GM18951 (cell line): ENCODE measurements around the gene FKTN.

Experiments
- POLR2A ChIP-seq: IDR thresholded peaks from 4 replicates; pipeline ENCODE4 v1.6.1; 2011; ENCODE audit warnings: mild to moderate bottlenecking; ENCODE audit not compliant: insufficient read length, insufficient read depth; ENCODE audit errors: extremely low read depth
- in situ Hi-C: fragments of 300-500 bp; cut with MboI; formaldehyde crosslinking; loops from one replicate; pipeline ENCODE4 v1.12.0; 2022; ENCODE audit warnings: low sequenced_read_pairs, mixed read lengths, inconsistent platforms; ENCODE audit not compliant: unreplicated experiment

Gene FKTN

DNA sequence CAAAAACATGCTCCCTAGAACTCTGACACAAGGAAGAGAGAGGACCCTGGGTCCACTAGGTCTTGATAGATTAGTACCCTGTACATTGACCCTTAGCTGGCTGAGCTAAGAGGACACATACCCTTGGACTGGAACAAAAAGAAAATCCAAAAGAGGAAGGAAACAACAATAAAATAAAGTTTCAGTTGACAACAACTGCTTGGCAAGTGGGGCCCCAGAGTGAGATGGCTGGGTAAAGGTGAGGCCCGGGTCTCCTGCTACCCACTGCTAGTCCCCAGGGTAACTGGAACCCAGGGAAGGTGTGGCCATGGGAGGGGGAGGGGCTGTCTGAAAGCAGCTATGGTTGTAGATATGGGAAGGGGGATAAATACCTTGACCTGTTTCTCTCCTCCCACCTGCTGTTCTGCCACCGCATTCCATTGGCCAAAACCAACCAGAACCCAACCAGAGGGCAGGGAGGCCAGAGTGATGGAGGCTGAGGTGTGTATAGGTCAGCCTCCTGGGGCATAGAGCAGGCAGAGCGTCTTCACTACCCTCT lies 116.0 kb downstream of the FKTN start:
- in situ Hi-C loops: no loop called here
- TF ChIP-seq POLR2A: no peak

DNA sequence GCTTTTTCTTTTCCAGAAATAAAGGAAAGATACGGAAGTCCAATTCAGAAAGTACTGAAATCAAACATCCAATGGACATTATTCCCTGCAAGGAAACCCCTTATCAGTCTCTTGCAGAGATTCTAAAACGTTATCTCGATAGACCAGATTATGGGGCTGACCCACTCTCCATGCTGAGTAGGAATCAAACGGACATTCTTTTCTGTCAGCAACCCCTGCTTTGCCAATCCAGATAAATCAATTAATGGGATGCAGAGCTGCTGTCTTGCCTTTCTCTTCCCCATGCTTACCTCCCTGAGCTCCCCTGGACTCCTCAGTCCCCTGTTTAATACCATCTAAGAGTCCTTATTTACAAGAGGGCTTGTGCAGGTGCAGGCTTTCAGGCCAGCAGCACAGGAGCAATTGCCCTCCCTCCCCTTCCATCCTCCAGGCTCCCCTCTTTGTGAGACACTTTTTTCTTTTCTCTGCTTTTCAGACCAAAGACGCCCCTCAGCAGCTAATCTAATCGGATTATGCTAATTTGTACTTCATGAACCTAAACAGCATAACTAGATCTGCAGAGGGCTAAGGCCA lies 118.5 kb downstream of the FKTN start:
- in situ Hi-C loops: no loop called here
- no peak for TF ChIP-seq POLR2A

DNA sequence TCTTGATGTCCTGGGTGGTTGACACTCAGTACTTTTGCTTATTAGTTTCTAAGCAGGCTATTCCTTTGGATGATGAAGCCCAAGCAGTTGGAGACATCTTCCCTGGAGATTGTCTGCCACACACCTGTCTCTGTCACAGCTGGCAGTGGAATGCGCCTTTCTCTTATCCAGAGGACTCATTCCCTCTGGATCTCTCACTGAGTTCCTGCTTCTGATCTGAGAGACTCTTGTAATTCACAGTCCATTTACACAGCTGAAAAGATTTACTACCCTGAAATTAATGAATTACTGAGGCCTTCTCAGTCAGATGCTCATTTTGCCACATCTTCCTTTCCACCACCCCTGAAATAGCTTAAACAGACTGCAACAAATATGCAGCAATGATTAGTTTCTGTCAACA lies 120.2 kb downstream of the FKTN start:
- no peak for TF ChIP-seq POLR2A
- in situ Hi-C loops: no loop called here

DNA sequence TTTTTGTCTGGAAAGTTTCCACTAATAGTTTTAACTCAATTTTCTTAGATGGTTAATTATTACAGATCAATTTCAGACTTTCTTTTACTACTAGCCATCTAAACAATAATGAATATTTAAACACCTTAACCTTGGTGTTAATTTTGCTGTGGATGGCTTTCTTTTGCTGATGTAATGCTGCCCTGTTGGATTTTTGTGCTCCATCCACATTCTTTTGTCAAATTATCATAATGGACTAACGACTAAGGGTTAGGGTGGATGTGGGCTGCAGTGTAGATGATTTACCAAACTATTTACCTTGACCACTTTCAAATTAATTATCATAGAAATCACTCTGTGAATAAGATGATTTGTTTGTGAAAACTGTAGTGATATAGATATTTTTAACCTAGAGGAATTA lies 120.8 kb downstream of the FKTN start:
- TF ChIP-seq POLR2A: no peak
- in situ Hi-C loops: no loop called here

DNA sequence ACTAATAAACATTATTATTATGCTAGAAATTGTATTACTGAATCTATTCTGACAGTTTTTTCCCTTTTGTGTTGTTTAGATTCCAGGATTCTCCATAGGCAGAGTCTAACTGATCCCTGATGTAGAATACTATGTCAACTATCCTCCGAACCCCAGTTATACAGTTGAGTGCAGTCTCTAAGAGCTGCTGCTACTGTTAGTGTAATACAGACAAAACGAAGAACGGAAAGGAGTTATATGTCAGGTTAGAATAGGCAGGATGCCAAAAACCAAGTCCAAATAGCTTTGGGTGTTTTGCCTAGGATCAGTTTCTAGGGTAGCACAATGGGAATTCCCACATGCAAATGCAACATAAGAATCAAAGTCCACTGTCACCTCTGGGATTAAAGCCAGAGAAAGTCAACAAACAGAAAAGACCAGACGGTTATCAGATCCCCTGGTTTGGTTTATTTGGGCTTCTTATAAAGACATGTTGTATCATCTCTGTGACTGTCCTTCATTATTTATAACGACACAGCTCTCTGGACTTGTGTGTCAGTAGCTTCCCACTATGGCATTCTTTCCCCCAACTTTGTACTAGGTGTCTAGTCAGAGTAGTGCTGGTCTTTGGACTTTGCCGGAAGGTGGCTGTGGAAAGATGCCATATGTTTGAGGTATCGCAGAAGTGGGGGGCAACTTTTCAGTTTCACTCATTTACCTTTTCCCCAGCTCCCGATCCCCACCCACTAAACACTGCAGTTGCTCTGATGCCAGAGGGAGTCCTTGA lies 121.5 kb downstream of the FKTN start:
- in situ Hi-C loops: no loop called here
- TF ChIP-seq POLR2A: no peak

DNA sequence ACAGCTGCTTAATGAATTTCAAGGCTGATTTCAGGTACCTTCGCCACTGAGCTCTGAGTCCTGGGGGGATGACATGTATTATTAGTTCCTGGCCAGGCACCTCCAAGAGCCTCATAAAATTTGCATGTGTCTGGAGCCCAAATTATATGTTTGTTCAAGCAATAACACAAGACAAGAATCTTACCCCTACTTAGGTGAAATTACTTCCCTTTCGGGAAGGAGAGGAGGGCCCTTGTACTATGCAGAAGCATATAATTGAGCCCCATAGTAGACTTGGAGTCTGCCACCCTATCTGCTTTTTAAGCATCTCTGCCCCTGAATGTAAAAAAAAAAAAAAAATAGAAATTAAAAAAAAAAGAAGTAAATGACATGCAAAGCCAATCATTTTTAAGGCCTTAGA lies 123.4 kb downstream of the FKTN start:
- no peak for TF ChIP-seq POLR2A
- in situ Hi-C loops: no loop called here

DNA sequence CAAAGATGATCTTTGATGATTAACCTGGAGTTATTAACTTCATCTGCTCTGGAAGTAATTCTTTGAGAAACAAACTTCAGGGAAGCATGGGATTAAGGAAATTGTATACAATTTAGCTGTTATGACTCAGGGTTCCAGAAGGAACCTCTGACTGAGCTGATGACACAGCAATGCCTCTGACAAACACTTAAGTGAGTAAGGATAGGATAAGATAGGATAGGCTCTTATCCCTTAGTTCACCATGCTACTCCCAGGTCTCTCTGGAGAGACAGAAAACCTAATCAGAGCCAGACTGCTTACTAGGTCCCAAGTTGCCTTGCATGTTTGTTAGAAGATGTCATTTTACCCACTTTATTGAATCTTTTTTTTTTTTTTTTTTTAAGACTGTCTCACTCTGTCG lies 123.8 kb downstream of the FKTN start:
- in situ Hi-C loops: no loop called here
- TF ChIP-seq POLR2A: no peak

- TF ChIP-seq POLR2A: no peak
- in situ Hi-C loops: no loop called here
Observed at GRCh38 chr9:105683688-105684275, 125.9 kb downstream of the FKTN start.

GRCh38 chr9:105686936-105687335 lies 129.0 kb downstream of the FKTN start:
- TF ChIP-seq POLR2A: no peak
- in situ Hi-C loops: no loop called here
